Thymus (tissue), 11 donors: Measurements from ENCODE around the gene PLAAT2. TPM values are rescaled to one million over a fixed set of nuclear protein-coding genes. Genes with fewer than 3 reads are reported as not detected.
"Not testable (repeated sequence)": the region's sequence is repeated elsewhere in the genome, so short reads cannot be mapped to it uniquely, and the experiment has no call there.

Source experiments
- DNase-seq, 9 donors: peaks; one replicate each; pipeline ENCODE4 v3.0.0-alpha.2; 2013; ENCODE audit warnings: low spot score in 9 of 9, low read depth in 6 of 9, missing footprints in 1 of 9
- H3K27ac ChIP-seq, 2 donors: one replicate each; pipeline ENCODE4 v1.5.1; 2013; ENCODE audit warnings: control low read depth in 1 of 2, low read depth in 1 of 2, low read length in 1 of 2, mild to moderate bottlenecking in 1 of 2, moderate library complexity in 1 of 2
- H3K27me3 ChIP-seq, 2 donors: one replicate each; pipeline ENCODE4 v1.5.1; 2013; ENCODE audit warnings: low read length in 1 of 2; ENCODE audit not compliant: control insufficient read depth in 2 of 2, insufficient read depth in 1 of 2
- H3K36me3 ChIP-seq, 2 donors: one replicate each; pipeline ENCODE4 v1.5.1; 2013; ENCODE audit warnings: low read length in 1 of 2, mild to moderate bottlenecking in 1 of 2, moderate library complexity in 1 of 2; ENCODE audit not compliant: control insufficient read depth in 2 of 2, insufficient read depth in 2 of 2
- H3K4me1 ChIP-seq, 2 donors: one replicate each; pipeline ENCODE4 v1.5.1; 2013; ENCODE audit warnings: low read length in 2 of 2; ENCODE audit not compliant: control insufficient read depth in 2 of 2, insufficient read depth in 2 of 2
- H3K4me3 ChIP-seq, 2 donors: one replicate each; pipeline ENCODE4 v1.5.1; 2013; ENCODE audit warnings: low read length in 2 of 2, control low read depth in 1 of 2, mild to moderate bottlenecking in 1 of 2
- H3K9me3 ChIP-seq, 2 donors: one replicate each; pipeline ENCODE4 v1.5.1; 2013; ENCODE audit warnings: low read length in 1 of 2, mild to moderate bottlenecking in 1 of 2; ENCODE audit not compliant: control insufficient read depth in 2 of 2, insufficient read depth in 1 of 2
- WGBS: extraction: QIAGEN DNeasy Blood & Tissue Kit; methylation state at CpG from one replicate; pipeline ENCODE4 v1.1.7; 2013; 5-methylcytosine and 5-hydroxymethylcytosine counted together
- polyA plus RNA-seq: library from polyadenylated mRNA; stranded (reverse); fragments of 200-250 nt; gene quantifications from one replicate; pipeline ENCODE4 v1.2.3, GENCODE V29; 2013
- total RNA-seq: library from RNA; stranded (reverse); fragments of 120-200 nt; gene quantifications from one replicate; pipeline ENCODE4 v1.2.4, GENCODE V29; 2013
- donor health status: healthy.

PLAAT2 gene
- total and polyA plus RNA-seq, 2 donors, result 0.19 to 1.8 TPM

DNA sequence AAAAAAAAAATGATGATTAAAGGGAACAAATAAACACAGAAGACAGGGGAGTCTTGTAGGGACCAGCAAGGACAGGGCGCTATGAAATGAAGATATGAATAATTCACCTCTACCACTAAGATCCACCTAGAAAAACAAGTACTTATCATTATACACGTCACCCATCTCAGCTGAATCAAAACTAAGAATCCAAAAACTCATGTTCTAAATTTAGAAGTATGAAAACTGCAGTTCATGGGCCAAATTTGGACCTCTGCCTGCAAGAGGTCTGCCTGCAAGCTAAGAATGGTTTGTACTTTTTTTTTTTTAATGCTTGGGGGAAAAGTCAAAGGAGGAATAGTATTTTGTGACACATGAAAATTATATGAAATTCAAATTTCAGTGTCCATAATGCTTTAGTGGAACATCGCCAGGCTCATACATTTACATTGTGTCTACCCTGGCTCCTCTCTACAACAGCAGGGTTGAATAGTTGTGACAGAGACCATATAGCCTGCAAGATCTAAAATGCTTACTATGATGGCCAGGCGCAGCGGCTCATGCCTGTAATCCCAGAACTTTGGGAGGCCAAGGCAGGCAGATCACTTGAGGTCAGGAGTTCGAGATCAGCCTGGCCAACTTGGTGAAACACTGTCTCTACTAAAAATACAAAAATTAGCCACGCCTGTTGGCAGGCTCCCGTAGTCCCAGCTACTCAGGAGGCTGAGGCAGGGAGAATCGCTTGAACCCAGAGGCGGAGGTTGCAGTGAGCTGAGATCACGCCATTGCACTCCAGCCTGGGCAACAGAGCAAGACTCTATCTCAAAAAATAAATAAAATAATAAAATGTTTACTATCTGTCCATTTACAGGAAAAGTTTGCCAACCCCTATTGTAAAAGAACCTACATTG is 39.4 kb upstream of the PLAAT2 start:
- not testable (repeated sequence) for H3K36me3 ChIP-seq, H3K9me3 ChIP-seq, H3K27me3 ChIP-seq, H3K4me1 ChIP-seq, H3K27ac ChIP-seq, H3K4me3 ChIP-seq, DNase-seq
- 95% methylated on average over 11 of the region's 11 CpGs for WGBS

DNA sequence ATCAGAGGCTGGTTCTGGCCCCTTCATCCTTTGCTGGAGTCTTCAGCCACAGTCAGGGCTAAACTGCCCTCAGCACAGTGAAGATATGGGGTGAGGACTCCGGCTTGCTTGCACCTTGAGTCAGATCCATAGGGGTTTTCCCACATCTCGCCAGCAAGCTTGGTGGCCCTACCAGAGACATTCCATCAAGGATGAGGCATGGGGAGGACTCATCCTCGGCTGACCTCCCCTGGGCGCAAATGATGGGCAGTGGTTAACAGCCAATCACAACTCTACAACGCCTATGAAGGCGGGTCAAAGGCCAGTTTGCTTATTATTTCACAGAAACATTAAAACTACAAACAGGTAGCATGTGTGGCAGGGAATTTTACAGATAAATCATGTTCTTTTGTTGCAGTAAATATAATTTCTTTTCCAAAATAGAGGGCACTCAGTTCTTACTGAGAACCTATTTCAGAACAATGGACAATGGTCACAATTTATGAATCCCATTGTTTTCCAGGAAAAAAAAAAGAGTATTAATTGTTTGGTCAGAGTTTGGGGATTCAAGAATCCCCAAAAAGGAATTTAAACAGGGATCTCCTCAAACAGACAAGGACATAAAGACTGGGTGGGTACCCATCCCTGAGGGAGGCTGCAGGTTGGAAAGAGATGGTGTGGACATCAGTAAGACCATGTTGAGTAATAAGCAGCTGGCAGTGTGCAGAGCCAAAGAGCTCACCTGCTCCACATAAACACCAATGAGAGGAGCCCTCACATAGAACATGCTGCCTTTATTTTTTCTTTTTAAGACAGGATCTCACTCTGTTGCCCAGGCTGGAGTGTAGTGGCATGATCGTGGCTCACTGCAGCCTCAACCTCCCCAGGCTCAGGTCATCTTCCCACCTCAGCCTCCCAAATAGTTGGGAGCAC is 36.3 kb upstream of the PLAAT2 start:
- no peak for DNase-seq
- no peaks in the 10 kb centered on the region for H3K4me1 ChIP-seq
- no peaks in the 10 kb centered on the region for H3K9me3 ChIP-seq
- no peak overlapping the region for H3K27ac ChIP-seq
- no peaks in the 10 kb centered on the region for H3K27me3 ChIP-seq
- H3K4me3 ChIP-seq, result no peak overlapping the region
- WGBS, result 98% methylated on average over 7 of the region's 7 CpGs
- no peaks in the 10 kb centered on the region for H3K36me3 ChIP-seq

DNA sequence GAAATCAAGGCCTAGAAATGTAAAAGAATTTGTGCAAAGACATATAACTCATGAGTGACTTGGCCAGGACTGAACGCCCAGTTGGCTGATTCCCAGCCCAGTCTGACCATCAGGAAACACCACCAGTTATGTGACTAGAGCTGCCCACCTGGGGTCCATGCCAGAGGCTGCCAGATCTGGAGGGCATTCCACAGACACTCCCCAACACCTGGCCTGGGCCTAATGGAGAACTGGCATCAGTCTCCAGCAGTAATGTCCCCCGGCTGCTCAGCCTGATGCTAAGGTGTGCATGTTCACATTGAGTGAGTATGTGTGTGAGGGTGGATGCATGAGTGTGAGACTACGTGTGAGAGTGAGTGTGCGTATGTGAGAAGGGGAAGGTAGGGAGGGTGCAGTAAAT is 35.4 kb upstream of the PLAAT2 start:
- Histone ChIP-seq H3K9me3 (no peaks in the 10 kb centered on the region), H3K4me3 (no peak overlapping the region), H3K27me3 (no peaks in the 10 kb centered on the region), H3K4me1 (no peaks in the 10 kb centered on the region), H3K36me3 (no peaks in the 10 kb centered on the region), H3K27ac (no peak overlapping the region)
- DNase-seq, result no peak
- WGBS, result 82% methylated on average over 4 of the region's 4 CpGs

DNA sequence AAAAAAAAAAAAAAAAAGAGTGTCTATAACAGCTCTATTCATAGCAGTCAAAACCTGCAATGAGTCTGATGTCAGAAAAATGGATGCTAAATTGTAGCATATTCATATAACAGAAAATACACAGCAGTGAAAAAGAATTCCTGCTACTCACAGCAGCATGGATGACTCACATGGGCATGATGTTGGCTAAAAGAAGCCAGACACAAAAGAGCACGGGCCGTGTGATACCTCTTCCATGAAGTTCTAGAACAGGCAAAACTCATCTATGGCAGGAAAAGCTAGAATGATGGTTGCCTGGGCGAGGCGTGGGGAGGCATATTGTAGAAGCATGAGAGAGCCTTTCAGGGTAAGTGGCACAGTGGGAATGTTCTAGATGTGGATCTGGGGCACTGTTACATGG is 32.1 kb upstream of the PLAAT2 start:
- Histone ChIP-seq H3K4me1 (no peaks in the 10 kb centered on the region), H3K27ac (no peak overlapping the region), H3K27me3 (no peaks in the 10 kb centered on the region), H3K9me3 (no peaks in the 10 kb centered on the region), H3K36me3 (no peaks in the 10 kb centered on the region), H3K4me3 (no peak overlapping the region)
- 98% methylated on average over 4 of the region's 4 CpGs for WGBS
- no peak for DNase-seq

DNA sequence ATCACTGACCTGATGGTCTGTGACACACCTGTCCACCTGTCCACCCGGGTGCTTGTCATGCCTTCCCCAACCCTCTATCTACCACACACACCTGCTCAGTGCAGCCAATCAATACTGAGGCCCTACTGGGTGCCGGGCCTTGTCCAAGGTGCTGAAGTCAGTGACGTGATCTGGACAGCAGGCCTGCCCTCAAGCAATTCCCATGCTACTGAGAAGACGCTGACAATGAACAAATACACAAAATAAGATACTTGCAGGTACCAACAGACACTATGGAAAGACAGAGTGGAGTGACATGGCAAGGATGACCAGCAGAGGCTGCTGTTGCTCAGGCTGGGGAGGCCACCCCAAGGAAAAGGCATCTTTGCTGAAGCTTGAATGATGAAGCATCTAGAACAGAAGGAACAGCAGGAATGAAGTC is 29.8 kb upstream of the PLAAT2 start:
- 92% methylated on average over 4 of the region's 4 CpGs for WGBS
- peak in 1 of 9 donors; percentile 15 for DNase-seq
- Histone ChIP-seq H3K4me3 (no peak overlapping the region), H3K27ac (no peak overlapping the region), H3K27me3 (no peaks in the 10 kb centered on the region), H3K4me1 (no peaks in the 10 kb centered on the region), H3K36me3 (no peaks in the 10 kb centered on the region), H3K9me3 (no peaks in the 10 kb centered on the region)

DNA sequence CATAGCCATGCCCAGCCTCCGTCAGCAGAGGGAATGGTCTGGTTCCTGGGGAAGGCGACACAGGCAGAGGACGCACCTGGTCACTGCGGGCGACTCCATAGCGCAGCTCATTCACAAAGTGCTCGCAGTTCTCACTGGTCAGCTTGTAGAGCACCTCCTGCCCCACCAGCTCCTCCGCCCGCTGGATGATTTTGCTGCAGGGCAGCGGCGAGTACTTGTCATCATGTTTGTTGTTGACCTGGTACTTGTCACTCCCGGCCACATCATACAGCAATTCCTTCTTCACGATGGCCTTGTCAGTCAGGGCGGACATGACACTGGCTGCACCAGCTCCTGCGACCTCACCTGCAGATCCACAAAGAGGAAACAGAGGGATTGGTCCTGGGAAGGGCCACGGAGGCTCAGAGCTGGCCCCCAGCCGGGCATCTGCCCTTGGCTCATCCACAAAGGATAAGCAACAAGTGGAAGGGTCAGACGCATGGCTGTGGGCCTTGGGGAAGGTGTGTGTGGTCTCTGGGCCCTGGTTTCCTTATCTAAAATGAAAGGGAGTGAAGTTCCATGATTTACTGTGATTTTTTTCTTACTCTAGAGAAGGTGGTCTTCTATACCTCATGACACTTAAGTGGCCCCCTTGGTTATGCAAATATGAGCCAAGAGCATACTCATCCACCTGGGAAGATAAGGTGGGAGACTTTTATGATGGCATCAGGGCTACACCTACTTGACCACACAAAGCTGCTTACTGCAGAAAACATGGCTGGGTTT is 27.0 kb upstream of the PLAAT2 start:
- WGBS, result 97% methylated on average over 18 of the region's 18 CpGs
- no peaks in the 10 kb centered on the region for H3K36me3 ChIP-seq

DNA sequence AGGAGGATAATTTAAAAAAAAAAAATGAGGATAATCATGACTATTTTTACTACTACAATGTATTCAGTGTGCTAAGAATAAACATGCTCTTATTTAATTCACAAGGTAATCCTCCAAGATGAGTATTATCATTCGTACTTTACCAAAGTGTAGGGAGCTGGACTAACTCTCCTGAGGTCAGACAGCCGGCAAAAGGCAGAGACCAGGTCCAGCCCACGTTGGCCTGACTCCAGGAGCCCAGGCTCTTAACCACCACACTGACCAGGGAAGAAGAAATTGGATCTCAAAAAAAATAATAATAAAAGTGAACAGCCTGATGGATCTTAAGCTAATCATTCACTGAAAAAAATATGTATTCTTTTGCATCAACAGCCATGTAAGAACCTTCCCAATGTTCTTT is 25.8 kb upstream of the PLAAT2 start:
- Histone ChIP-seq H3K4me3 (no peak overlapping the region), H3K9me3 (no peaks in the 10 kb centered on the region), H3K36me3 (no peaks in the 10 kb centered on the region), H3K27ac (no peak overlapping the region), H3K4me1 (no peaks in the 10 kb centered on the region), H3K27me3 (no peaks in the 10 kb centered on the region)
- no peak for DNase-seq
- 94% methylated on average over 3 of the region's 3 CpGs for WGBS

More for the DNA sequence above, 27.0 kb upstream of the PLAAT2 start:
- no peak overlapping the region for H3K4me3 ChIP-seq
- no peaks in the 10 kb centered on the region for H3K9me3 ChIP-seq
- no peaks in the 10 kb centered on the region for H3K27me3 ChIP-seq
- H3K4me1 ChIP-seq, result no peaks in the 10 kb centered on the region
- no peak overlapping the region for H3K27ac ChIP-seq
- DNase-seq, result no peak

DNA sequence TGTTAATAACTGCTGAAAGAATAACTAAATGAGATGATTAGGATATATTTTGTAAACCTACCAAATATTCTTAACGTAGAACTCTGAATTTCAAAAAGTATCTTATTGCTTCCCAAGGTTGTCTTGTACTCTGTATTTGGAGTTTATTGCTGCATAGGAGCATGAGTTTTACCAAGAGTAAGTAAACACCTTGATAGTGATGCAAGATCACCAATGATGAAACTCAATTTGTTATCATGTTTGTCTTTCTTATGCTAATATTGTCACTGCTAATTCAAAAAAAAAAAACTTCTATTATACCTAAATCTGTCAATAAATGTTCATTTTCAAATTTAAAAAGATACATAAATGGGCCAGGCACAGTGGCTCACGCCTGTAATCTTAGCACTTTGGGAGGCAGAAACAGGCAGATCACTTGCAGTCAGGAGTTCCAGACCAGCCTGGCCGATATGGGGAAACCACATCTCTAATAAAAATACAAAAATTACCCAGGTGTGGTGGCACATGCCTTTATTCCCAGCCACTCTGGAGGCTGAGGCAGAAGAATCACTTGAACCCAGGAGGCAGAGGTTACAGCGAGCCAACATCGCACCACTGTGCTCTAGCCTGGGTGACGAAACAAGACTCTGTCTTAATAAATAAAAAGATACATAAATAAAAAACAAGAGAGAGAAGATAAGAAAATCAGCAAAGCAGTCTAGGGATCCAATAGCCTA is 23.4 kb upstream of the PLAAT2 start:
- H3K27ac ChIP-seq, result no peak overlapping the region
- 97% methylated on average over 6 of the region's 6 CpGs for WGBS
- H3K27me3 ChIP-seq, result no peaks in the 10 kb centered on the region
- DNase-seq, result no peak
- H3K4me1 ChIP-seq, result no peaks in the 10 kb centered on the region
- no peak overlapping the region for H3K4me3 ChIP-seq
- H3K9me3 ChIP-seq, result no peaks in the 10 kb centered on the region
- no peaks in the 10 kb centered on the region for H3K36me3 ChIP-seq
